Astrocyte of the cerebellum (primary cell): ENCODE results near the gene PRKRIP1.
"Not testable (repeated sequence)": the region's sequence is repeated elsewhere in the genome, so short reads cannot be mapped to it uniquely, and the experiment has no call there.

Experiments used
- DNase-seq: peaks from one replicate; pipeline ENCODE4 v3.0.0-alpha.2; 2011; ENCODE audit warnings: low read depth
- H3K4me3 ChIP-seq: 2 replicates; pipeline ENCODE4 v1.5.1; 2011; ENCODE audit warnings: mild to moderate bottlenecking, low read depth, low read length, moderate library complexity
- in situ Hi-C: cut with HindIII; loops from 2 replicates; pipeline ENCODE4 v1.10.0; 2017; ENCODE audit warnings: low sequenced_read_pairs
- TF ChIP-seq, protein P1 (sequence below): IDR thresholded peaks from 2 replicates; pipeline ENCODE4 v1.5.1; 2012; ENCODE audit warnings: low read length, low read depth, moderate library complexity, mild to moderate bottlenecking; ENCODE audit errors: missing control alignments

Gene PRKRIP1

DNA sequence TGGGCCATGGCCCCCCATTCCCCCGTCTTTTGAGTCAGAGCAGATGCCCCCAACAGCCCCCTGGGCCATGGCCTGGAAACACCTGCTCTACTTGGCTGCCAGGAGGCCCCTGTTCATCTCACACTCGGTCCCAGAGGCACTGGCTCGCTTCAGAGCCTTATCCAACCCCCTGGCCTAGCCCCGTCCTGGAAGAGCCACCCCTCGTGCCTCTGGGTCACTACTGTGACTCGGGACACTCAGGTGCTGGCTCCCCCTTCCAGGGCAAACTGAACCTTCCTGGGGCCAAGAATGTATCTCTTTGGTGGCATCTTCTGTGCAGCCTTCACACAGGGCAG lies 75.6 kb downstream of the PRKRIP1 start:
- H3K4me3 ChIP-seq = no peak overlapping the region
- in situ Hi-C loops = no loop called here
- TF ChIP-seq, protein P1, sequence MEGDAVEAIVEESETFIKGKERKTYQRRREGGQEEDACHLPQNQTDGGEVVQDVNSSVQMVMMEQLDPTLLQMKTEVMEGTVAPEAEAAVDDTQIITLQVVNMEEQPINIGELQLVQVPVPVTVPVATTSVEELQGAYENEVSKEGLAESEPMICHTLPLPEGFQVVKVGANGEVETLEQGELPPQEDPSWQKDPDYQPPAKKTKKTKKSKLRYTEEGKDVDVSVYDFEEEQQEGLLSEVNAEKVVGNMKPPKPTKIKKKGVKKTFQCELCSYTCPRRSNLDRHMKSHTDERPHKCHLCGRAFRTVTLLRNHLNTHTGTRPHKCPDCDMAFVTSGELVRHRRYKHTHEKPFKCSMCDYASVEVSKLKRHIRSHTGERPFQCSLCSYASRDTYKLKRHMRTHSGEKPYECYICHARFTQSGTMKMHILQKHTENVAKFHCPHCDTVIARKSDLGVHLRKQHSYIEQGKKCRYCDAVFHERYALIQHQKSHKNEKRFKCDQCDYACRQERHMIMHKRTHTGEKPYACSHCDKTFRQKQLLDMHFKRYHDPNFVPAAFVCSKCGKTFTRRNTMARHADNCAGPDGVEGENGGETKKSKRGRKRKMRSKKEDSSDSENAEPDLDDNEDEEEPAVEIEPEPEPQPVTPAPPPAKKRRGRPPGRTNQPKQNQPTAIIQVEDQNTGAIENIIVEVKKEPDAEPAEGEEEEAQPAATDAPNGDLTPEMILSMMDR = no peak
- DNase-seq = no peak

GRCh38 chr7:102472126-102473041 lies 76.2 kb downstream of the PRKRIP1 start:
- no peak for DNase-seq
- TF ChIP-seq, protein P1 = no peak
- in situ Hi-C loops = no loop called here
- no peak overlapping the region for H3K4me3 ChIP-seq

- TF ChIP-seq, protein P1 = no peak
- no peak for DNase-seq
- in situ Hi-C loops = no loop called here
- H3K4me3 ChIP-seq = no peak overlapping the region
Measured at GRCh38 chr7:102473271-102473991, 77.3 kb downstream of the PRKRIP1 start.

DNA sequence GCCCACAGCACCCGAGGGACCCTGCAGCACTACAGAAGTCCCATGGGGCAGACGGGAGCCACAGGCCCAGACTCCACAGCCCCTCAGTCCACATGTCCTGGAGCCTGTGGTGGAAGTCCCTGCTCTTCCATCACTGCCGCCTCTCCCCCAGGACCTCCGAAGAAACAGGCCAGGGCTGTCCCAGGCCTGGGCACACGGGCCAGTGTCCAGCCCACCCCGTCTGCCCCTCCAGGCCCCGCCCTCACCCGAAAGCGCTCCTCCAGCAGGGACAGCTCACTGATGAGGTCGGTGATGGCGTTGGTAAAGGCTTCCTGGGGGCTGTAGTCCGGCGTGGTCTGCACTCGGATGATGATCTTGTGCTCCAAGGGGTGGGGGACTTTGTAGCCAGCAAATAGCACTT lies 78.0 kb downstream of the PRKRIP1 start:
- DNase-seq, H3K4me3 ChIP-seq, in situ Hi-C loops: not testable (repeated sequence)

DNA sequence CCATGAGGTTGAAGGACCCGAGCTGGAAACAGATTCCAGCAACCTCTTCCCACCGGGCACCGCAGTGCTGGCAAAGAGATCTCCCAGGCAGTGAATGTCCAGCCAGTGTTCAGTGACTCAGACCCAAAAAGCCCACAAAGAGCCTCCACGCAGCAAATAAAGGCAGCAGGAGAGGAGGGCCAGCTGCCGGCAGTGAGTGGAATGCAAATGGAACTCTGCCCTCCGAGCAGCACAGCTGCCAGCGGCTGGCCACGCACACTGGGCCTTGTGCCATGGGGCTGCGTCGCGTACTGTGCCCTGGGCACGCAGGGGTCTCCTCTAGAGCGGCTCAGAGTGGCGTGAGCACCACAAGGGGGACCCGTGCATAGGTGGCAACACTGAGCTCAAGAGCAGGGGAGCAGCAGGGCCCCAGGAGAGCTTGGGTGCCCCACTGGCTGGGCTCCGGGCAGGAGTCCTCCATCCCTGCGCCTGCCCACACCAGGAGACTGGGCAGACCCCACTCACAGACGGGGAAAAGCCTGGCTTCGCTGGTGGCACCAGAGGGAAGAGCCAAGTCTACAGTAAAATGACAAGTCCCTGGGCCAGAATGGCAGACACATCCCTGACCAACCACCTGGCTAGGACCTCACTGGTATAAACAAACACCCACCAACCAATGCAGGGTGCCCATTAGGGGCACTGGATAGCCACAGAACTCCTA lies 78.7 kb downstream of the PRKRIP1 start:
- in situ Hi-C loops, DNase-seq, H3K4me3 ChIP-seq: not testable (repeated sequence)
